HEK293T (cell line): ENCODE data around the gene MTMR12.
"Not testable (repeated sequence)": the region's sequence is repeated elsewhere in the genome, so short reads cannot be mapped to it uniquely, and the experiment has no call there.

Experiments
- CTCF ChIA-PET: fragments of 350-600 bp; formaldehyde crosslinking; extraction: SDS; loops from one replicate; lab custom pipeline; 2021; ENCODE audit warnings: antibody characterized with exemption, inconsistent platforms; lab: Yijun Ruan, JAX
- POLR2A ChIA-PET: fragments of 350-600 bp; formaldehyde crosslinking; extraction: SDS; loops from one replicate; lab custom pipeline; 2020; ENCODE audit warnings: antibody characterized with exemption, inconsistent platforms; lab: Yijun Ruan, JAX
- DNase-seq: peaks from one replicate; pipeline ENCODE4 v3.0.0; 2012; ENCODE audit warnings: mixed read lengths; ENCODE audit errors: extremely low spot score
- ARNT ChIP-seq: fragments of 450-650 bp; IDR thresholded peaks from 2 replicates; pipeline ENCODE4 v1.6.1; 2017; ENCODE audit warnings: mild to moderate bottlenecking
- BHLHE40 ChIP-seq: fragments of 450-650 bp; IDR thresholded peaks from 2 replicates; pipeline ENCODE4 v1.6.1; 2016; ENCODE audit warnings: mild to moderate bottlenecking, moderate library complexity, borderline replicate concordance
- CTBP1 ChIP-seq: fragments of 450-650 bp; IDR thresholded peaks from 2 replicates; pipeline ENCODE4 v1.6.1; 2016; ENCODE audit warnings: borderline replicate concordance
- ELF4 ChIP-seq: fragments of 450-650 bp; IDR thresholded peaks from 2 replicates; pipeline ENCODE4 v1.6.1; 2017; ENCODE audit warnings: antibody characterized with exemption
- FOXA1 ChIP-seq: fragments of 450-650 bp; IDR thresholded peaks from 2 replicates; pipeline ENCODE4 v1.6.1; 2016; ENCODE audit warnings: mild to moderate bottlenecking
- FOXK2 ChIP-seq: fragments of 450-650 bp; IDR thresholded peaks from 2 replicates; pipeline ENCODE4 v1.6.1; 2016; ENCODE audit warnings: mild to moderate bottlenecking
- FOXM1 ChIP-seq: fragments of 450-650 bp; IDR thresholded peaks from 2 replicates; pipeline ENCODE4 v1.6.1; 2017; ENCODE audit warnings: mild to moderate bottlenecking, borderline replicate concordance
- HDGF ChIP-seq: fragments of 450-650 bp; IDR thresholded peaks from 2 replicates; pipeline ENCODE4 v1.6.1; 2017; ENCODE audit warnings: antibody characterized with exemption, borderline replicate concordance
- L3MBTL2 ChIP-seq: fragments of 450-650 bp; conservative IDR thresholded peaks from 2 replicates; pipeline ENCODE4 v1.6.1; 2016; ENCODE audit warnings: mild to moderate bottlenecking
- LEF1 ChIP-seq: fragments of 450-650 bp; IDR thresholded peaks from 2 replicates; pipeline ENCODE4 v1.6.1; 2017; ENCODE audit warnings: mild to moderate bottlenecking, borderline replicate concordance
- NFRKB ChIP-seq: fragments of 450-650 bp; IDR thresholded peaks from 2 replicates; pipeline ENCODE4 v1.6.1; 2016; ENCODE audit warnings: mild to moderate bottlenecking, moderate library complexity
- SP1 ChIP-seq: fragments of 450-650 bp; IDR thresholded peaks from 2 replicates; pipeline ENCODE4 v1.6.1; 2017
- SUZ12 ChIP-seq: fragments of 450-650 bp; IDR thresholded peaks from 2 replicates; pipeline ENCODE4 v1.6.1; 2016; ENCODE audit warnings: mild to moderate bottlenecking
- TARDBP ChIP-seq: fragments of 450-650 bp; IDR thresholded peaks from 2 replicates; pipeline ENCODE4 v1.6.1; 2016
- ZNF384 ChIP-seq: fragments of 450-650 bp; IDR thresholded peaks from 2 replicates; pipeline ENCODE4 v1.6.1; 2016
- TF ChIP-seq, protein P1 (sequence below): fragments of 450-650 bp; IDR thresholded peaks from 2 replicates; pipeline ENCODE4 v1.6.1; 2016

Gene MTMR12

DNA sequence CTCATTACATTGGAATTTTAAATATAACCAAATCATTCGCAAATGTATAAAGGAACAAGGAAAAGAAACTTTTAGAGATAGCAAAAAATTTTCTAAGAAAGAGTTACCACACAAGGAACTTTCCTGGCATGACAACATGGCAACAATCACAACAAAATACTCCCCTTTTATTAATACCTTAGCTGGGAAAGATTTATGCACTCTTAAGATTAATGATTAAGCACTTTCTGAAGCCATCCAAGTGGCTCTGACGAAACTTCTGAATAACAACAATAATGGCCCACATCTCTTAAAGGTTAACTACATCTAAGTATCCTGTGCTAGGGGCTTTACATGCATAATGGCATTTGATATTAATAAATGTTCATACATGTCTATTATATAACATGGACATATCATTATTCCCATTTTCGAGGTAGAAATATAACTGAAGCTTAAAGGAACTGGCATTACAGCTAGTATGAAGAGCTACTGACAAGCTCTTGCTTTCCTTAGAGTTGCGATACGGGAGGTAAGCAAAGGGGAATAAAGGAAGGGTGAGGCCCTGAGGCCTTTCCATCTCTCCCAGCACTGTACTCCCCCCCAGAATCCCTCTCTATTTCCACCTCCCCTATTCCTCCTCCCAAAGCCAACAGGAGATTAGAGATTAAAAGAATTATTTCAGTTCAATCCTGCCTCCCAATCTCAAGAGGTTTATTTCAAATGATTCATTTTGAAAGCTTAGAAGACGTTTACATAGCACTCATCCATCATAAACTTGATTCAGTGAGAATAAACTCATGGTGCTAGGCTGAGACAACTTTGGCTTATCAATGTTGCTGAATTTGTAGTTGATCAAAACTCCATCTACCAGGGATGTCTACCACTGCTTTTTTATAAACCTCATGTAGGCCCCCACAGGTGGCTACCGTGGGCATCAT, 9.6 kb downstream of the MTMR12 start:
- POLR2A ChIA-PET, result no interaction called here
- TF ChIP-seq SUZ12 (no peak), SP1 (no peak), TARDBP (no peak), HDGF (no peak), LEF1 (no peak), FOXK2 (no peak), ZNF384 (no peak), FOXA1 (no peak), ARNT (no peak), FOXM1 (no peak), BHLHE40 (no peak), L3MBTL2 (no peak), ELF4 (no peak), NFRKB (no peak)
- TF ChIP-seq, protein P1, sequence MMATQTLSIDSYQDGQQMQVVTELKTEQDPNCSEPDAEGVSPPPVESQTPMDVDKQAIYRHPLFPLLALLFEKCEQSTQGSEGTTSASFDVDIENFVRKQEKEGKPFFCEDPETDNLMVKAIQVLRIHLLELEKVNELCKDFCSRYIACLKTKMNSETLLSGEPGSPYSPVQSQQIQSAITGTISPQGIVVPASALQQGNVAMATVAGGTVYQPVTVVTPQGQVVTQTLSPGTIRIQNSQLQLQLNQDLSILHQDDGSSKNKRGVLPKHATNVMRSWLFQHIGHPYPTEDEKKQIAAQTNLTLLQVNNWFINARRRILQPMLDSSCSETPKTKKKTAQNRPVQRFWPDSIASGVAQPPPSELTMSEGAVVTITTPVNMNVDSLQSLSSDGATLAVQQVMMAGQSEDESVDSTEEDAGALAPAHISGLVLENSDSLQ, result no peak
- CTCF ChIA-PET, result interaction anchor here (0.9 kb wide), 1 partner anchor 71 kb away, joined by 3 read pairs; no protein-coding TSS in a partner anchor
- no peak for DNase-seq

DNA sequence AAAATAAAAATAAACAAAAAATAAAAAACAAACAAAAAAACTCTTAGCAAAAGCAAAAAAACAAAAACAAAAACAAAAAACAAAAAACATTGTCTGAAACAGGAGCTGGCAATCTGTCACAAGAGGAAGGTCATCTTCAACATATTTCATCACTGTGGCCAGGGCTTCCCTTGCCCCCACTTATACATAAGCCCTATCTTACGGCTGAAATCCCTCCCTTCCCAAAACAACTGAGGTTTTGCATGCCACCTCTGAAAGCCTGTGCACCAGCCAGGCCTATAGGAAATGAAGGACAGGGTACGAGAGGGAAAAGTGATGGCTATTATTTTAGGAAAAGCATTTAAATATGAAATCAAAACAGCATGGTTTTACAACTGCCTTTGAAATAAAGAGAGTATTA, 10.8 kb downstream of the MTMR12 start:
- ChIA-PET POLR2A (no interaction called here), CTCF (interaction anchor here (0.6 kb wide), 1 partner anchor 311 kb away, joined by 3 read pairs; no protein-coding TSS in a partner anchor)
- TF ChIP-seq LEF1 (no peak), ARNT (no peak), ZNF384 (no peak), BHLHE40 (no peak), TARDBP (no peak), SP1 (no peak), FOXK2 (no peak), SUZ12 (no peak), ELF4 (no peak), FOXM1 (no peak), HDGF (no peak), CTBP1 (no peak)
- no peak for DNase-seq

DNA sequence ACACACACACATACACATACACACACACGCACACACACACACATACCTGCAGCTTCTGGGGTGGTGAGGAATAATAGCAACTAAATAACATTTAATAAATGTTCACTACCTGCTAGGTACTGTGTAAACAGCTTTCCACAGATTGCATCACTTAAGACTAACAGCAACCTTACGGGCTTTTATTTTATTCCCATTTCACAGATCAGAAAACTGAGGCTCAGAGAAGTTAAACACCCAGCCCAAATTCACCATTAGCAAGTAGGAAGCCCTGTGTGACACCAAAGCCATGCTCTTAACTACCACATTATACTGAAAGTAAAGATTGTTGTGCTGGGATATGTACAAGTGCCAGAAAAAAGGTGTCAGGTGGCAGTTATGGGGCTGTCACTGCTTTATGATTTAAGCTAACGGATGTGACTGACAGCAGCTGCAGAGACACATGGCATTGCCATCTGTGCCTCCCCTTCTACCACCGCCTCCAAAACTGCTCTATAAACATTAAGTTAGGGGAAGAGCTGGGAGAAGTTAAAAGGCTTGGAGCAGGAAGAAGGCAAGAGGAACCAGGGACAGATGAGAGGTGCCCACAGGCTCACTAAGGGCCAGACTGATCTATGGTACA, 13.6 kb downstream of the MTMR12 start:
- CTCF ChIA-PET, result no interaction called here
- DNase-seq, result no peak
- TF ChIP-seq HDGF, result no peak
- TF ChIP-seq, protein P1, result 0 out of 2 replicates have a peak, but pooled peaks have one; percentile 38
- no peak for TF ChIP-seq ARNT
- TF ChIP-seq BHLHE40, result no peak
- TF ChIP-seq SP1, result no peak
- TF ChIP-seq L3MBTL2, result no peak
- no peak for TF ChIP-seq FOXM1
- no peak for TF ChIP-seq NFRKB
- POLR2A ChIA-PET, result no interaction called here

DNA sequence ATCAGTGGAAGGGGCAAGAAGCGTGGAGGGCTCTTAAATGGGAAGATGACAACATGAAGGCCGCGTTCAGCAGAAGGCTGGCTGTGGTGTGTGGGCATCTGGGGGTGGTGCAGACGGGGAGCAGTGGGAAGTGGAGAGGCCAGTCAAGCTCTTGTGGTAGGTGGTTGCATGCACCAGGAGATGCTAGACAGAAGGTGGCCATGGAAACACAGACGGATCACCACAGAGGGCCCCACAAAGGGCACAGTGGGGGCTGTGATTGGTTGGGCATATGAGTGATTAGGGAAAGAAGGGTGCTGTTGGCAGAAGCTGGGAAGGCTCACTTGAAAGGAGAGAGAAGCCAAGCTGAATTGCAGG, 14.7 kb downstream of the MTMR12 start:
- TF ChIP-seq NFRKB (no peak), ZNF384 (no peak), FOXK2 (no peak), SUZ12 (no peak), HDGF (no peak)
- CTCF ChIA-PET, result interaction anchor here (0.8 kb wide), 1 partner anchor 49 kb away, joined by 3 read pairs; no protein-coding TSS in a partner anchor
- no peak for DNase-seq
- POLR2A ChIA-PET, result no interaction called here

DNA sequence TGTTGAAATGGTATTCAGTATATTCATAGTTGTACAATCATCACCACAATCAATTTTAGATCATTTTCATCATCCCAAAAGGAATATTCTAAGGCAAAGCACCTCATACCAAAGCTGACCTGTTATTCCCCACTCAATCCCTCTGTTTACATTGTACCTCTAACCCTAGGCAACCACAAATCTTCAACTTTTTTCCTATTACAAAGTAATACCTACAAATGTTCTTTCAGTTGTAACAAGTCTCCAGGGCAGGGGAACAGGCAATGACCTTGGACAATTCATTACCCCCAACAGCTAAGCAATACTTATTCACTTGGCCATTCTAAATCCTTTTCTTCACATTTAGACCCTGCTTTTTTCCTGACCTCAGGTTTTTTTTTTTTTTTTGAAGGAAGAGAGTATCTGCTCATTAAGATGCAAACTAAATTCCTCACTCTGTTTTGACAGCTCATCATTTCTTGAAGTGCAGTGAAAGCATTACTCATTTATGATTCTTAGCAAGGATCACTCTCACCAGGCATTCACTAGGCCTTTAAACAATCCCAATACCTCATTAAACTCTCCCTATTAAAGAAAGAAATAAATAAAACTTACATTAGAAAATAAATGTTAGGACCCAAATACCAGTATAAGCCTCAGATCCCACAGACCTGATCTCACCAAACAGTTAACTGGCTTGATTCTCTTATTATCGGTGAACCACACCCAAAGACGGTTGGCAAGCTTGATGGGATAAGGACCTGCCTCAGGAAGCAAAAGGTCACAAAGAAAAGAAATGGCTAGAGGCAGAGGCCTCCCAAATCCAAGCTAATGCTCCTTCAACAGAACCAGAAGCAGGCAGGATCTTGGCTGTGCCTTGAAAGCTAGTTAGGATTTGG, 15.3 kb downstream of the MTMR12 start:
- ChIA-PET CTCF (interaction anchor here (1.3 kb wide), 1 partner anchor 32 kb away, joined by 3 read pairs; no protein-coding TSS in a partner anchor), POLR2A (interaction anchor here (0.7 kb wide), 1 partner anchor 16 kb away, joined by 5 read pairs; no protein-coding TSS in a partner anchor)
- DNase-seq, result no peak
- no peak for TF ChIP-seq SUZ12
- no peak for TF ChIP-seq FOXK2
- TF ChIP-seq ARNT, result no peak
- no peak for TF ChIP-seq TARDBP
- TF ChIP-seq CTBP1, result no peak
- TF ChIP-seq ZNF384, result no peak
- TF ChIP-seq HDGF, result no peak
- TF ChIP-seq, protein P1, result no peak
- no peak for TF ChIP-seq FOXM1
- TF ChIP-seq FOXA1, result no peak
- TF ChIP-seq ELF4, result no peak
- no peak for TF ChIP-seq L3MBTL2

DNA sequence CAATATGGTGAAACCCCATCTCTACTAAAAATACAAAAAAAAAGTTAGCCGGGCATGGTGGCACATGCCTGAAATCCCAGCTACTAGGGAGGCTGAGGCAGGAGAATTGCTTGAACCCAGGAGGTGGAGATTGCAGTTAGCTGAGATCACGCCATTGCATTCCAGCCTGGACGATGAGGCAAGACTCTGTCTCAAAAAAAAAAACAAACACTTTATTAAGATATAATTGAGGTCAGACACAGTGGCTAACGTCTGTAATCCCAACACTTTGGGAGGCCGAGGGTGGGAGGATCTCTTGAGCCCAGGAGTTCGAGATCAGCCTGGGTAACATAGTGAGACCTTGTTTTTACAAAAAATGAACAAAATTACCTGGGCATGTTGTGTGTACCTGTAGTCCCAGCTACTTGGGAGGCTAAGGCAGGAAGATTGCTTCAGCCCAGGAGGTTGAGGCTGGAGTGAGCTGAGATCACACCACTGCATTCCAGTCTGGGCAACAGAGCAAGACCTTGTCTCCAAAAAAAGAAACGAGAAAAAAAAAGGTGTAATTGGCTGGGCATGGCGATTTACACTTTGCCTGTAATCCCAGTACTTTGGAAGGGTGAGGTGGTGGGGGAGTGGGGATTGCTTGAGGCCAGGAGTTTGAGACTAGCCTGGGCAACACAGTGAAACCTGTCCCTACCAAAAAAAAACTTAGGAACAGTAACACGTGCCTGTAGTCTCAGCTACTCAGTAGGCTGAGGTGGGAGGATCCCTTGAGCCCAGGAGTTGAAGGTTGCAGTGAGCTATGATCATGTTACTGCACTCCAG, 16.6 kb downstream of the MTMR12 start:
- ChIA-PET POLR2A (interaction anchor here (0.7 kb wide), 1 partner anchor 17 kb away, joined by 5 read pairs; no protein-coding TSS in a partner anchor), CTCF (interaction anchor here (0.6 to 1.3 kb wide), 3 partner anchors 14 to 33 kb away, joined by 3 read pairs; no protein-coding TSS in a partner anchor)
- DNase-seq, result not testable (repeated sequence)
